Spinal cord (tissue), 4 donors: ENCODE data around the gene AP1AR. TPM values are rescaled to one million over a fixed set of nuclear protein-coding genes. Genes with fewer than 3 reads are reported as not detected.

Source experiments
- polyA plus RNA-seq, 2 donors: library from polyadenylated mRNA; unstranded; fragments of 120-200 nt; gene quantifications; one replicate each; pipeline ENCODE4 v1.2.1, GENCODE V29; 2013; ENCODE audit not compliant: insufficient read length in 2 of 2
- total RNA-seq, 2 donors: library from RNA; depleted of rRNA in 1 of 2; stranded (reverse); fragments of 120-200 nt in 1 of 2; fragments of >200 nt in 1 of 2; gene quantifications; one replicate each; pipeline versions ENCODE4 v1.2.3 to v1.2.4, GENCODE V29; 2013 to 2014

The AP1AR gene
- total and polyA plus RNA-seq, 4 donors, result 17.3 to 49.5 (median 32.8) TPM

Other genes with a start within 250 kb of the AP1AR start
- gene FAM241A, start 86.3 kb upstream of the AP1AR start, total RNA-seq, result 1 to 10 TPM; 1.2 to 1.7 TPM
- 1 to 10 TPM; 1.8 to 1.9 TPM for gene FAM241A, start 86.3 kb upstream of the AP1AR start, polyA plus RNA-seq
- 1 to 10 TPM; 6.6 to 9.4 TPM for gene TIFA, start 54.1 kb downstream of the AP1AR start, total RNA-seq
- gene TIFA, start 54.1 kb downstream of the AP1AR start, polyA plus RNA-seq, result 1 to 10 TPM; 5.1 to 5.5 TPM
- gene ALPK1, start 65.6 kb downstream of the AP1AR start, total RNA-seq, result 10 to 100 TPM; 14.9 to 15.2 TPM
- 1 to 10 TPM; 3.8 to 5.2 TPM for gene ALPK1, start 65.6 kb downstream of the AP1AR start, polyA plus RNA-seq